PFSK-1 (cell line): Measurements from ENCODE around the gene FN1.

ENCODE experiments used
- FOXP2 ChIP-seq: optimal IDR thresholded peaks from 2 replicates; pipeline ENCODE3; 2011; ENCODE audit warnings: borderline replicate concordance, control low read depth, inconsistent platforms; ENCODE audit not compliant: insufficient read depth; ENCODE audit errors: extremely low read length, extremely low read depth
- POLR2AphosphoS5 ChIP-seq: IDR thresholded peaks from 2 replicates; pipeline ENCODE4 v1.6.1; 2012; ENCODE audit warnings: low read depth, mild to moderate bottlenecking, control low read depth, low read length, moderate library complexity
- REST ChIP-seq, 2 experiments: IDR thresholded peaks; 2 replicates each; pipeline versions ENCODE4 v1.6.1 to v1.8.0; 2011 to 2012; ENCODE audit warnings: low read depth in 2 of 2, low read length in 2 of 2, control low read depth in 1 of 2, inconsistent platforms in 1 of 2, mild to moderate bottlenecking in 1 of 2, moderate library complexity in 1 of 2; ENCODE audit not compliant: insufficient read depth in 1 of 2
- SIN3A ChIP-seq: IDR thresholded peaks from 2 replicates; pipeline ENCODE4 v1.6.1; 2012; ENCODE audit warnings: mild to moderate bottlenecking, low read length, moderate library complexity, borderline replicate concordance; ENCODE audit not compliant: insufficient read depth
- TAF1 ChIP-seq: IDR thresholded peaks from 2 replicates; pipeline ENCODE4 v1.6.1; 2012; ENCODE audit warnings: low read length, control low read depth, borderline replicate concordance; ENCODE audit not compliant: insufficient read depth

- TF ChIP-seq POLR2AphosphoS5 (no peak), REST (IDR thresholded peaks at IDR 0.05; ENCODE audit: insufficient read depth in 1 of 2, low read depth in 2 of 2, low read length in 2 of 2) (no peak), TAF1 (no peak), SIN3A (no peak), FOXP2 (no peak)
Observed at GRCh38 chr2:215435280-215435869, 493 bp downstream of the FN1 start.
